Esophagus muscularis mucosa (tissue), 3 donors: Measurements from ENCODE around the gene OR10V1.

Experiments used
- CTCF ChIP-seq, 3 experiments: fragments of 200-600 bp in 2 of 3; fragments of 450-650 bp in 1 of 3; sonication (generic) in 2 of 3; IDR thresholded peaks; one replicate each; pipeline ENCODE4 v1.5.1; 2017 to 2019; ENCODE audit warnings: antibody characterized with exemption in 3 of 3, mild to moderate bottlenecking in 2 of 3, moderate library complexity in 1 of 3
- POLR2A ChIP-seq: fragments of 450-650 bp; IDR thresholded peaks from one replicate; pipeline ENCODE4 v1.6.1; 2017; ENCODE audit warnings: antibody characterized with exemption, moderate library complexity, mild to moderate bottlenecking, low read depth

DNA sequence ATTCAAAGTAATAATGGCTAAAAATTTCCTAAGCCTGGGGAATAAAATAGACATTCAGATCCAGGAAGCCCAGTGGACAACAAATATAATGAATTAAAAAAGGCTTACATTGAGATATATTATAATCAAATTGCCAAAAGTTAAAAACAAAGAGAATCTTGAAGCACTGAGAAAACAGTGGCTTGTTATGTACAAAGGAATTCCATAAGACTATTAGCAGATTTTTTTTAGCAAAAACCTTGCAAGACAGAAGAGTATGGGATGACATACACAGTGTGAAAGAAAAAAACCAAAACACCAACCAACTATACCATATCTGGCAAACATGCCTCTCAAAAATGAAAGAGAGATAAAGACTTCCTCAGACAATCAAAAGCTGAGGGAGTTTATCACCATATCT is 20.7 kb downstream of the OR10V1 start:
- no peak for TF ChIP-seq CTCF (IDR thresholded peaks at IDR 0.05)
- TF ChIP-seq POLR2A = no peak
